NCI-H526 treated with DMSO at 0.1 percent for 48 hours (cell line): ENCODE results near the gene MED8.

ENCODE experiments used
- DNase-seq: peaks from one replicate; lab custom pipeline; 2025; lab: John Stamatoyannopoulos, UW

The MED8 gene

GRCh38 chr1:43389326-43390313 lies at the start of gene MED8, which contains the start of gene SZT2:
Gene MED8 (minus strand): TSS chr1:43389800. CDS start chr1:43389764, 36 bp downstream.
Gene SZT2 (plus strand): TSS chr1:43389899. CDS start chr1:43389969, 70 bp downstream.
- DNase-seq: peak; percentile 96

- no peak for DNase-seq
These were observed 49.5 kb upstream of the MED8 start for GRCh38 chr1:43438953-43439581.

GRCh38 chr1:43438576-43438952 lies 49.0 kb upstream of the MED8 start:
- no peak for DNase-seq

- DNase-seq: no peak
These were observed 48.4 kb upstream of the MED8 start for GRCh38 chr1:43438006-43438405.

GRCh38 chr1:43437031-43437973 lies 47.7 kb upstream of the MED8 start:
- DNase-seq: no peak

- no peak for DNase-seq
These were observed 46.8 kb upstream of the MED8 start for GRCh38 chr1:43436371-43436770.

- no peak for DNase-seq
These were observed 45.8 kb upstream of the MED8 start for GRCh38 chr1:43435146-43436145.

GRCh38 chr1:43434256-43434655 lies 44.7 kb upstream of the MED8 start:
- DNase-seq: no peak

GRCh38 chr1:43432907-43433306 lies 43.3 kb upstream of the MED8 start:
- DNase-seq: no peak

- DNase-seq: no peak
These were observed 42.7 kb upstream of the MED8 start for GRCh38 chr1:43432171-43432860.

- no peak for DNase-seq
These were observed 42.1 kb upstream of the MED8 start for GRCh38 chr1:43431676-43432075.

GRCh38 chr1:43430831-43431230 lies 41.2 kb upstream of the MED8 start:
- no peak for DNase-seq

GRCh38 chr1:43427941-43428340 lies 38.3 kb upstream of the MED8 start:
- no peak for DNase-seq

GRCh38 chr1:43427524-43427923 lies 37.9 kb upstream of the MED8 start:
- DNase-seq: no peak

GRCh38 chr1:43426221-43426620 lies 36.6 kb upstream of the MED8 start:
- DNase-seq: no peak

- no peak for DNase-seq
These were observed 35.4 kb upstream of the MED8 start for GRCh38 chr1:43425045-43425444.

GRCh38 chr1:43423672-43424550 lies 34.3 kb upstream of the MED8 start:
- DNase-seq: no peak

- DNase-seq: no peak
These were observed 33.5 kb upstream of the MED8 start for GRCh38 chr1:43422995-43423671.
